PC-3 (cell line): Measurements from ENCODE around the gene DERA.

ENCODE experiments used
- CTCF ChIP-seq: fragments of 300-600 bp; sonication (generic); conservative IDR thresholded peaks from 2 replicates; pipeline ENCODE4 v1.5.1; 2017; ENCODE audit warnings: antibody characterized with exemption, low read depth, mild to moderate bottlenecking, low read length
- EZH2 ChIP-seq: fragments of 300-600 bp; sonication (generic); IDR thresholded peaks from one replicate; pipeline ENCODE4 v1.6.1; 2017; ENCODE audit warnings: antibody characterized with exemption, mild to moderate bottlenecking, low read length; ENCODE audit not compliant: unreplicated experiment

- TF ChIP-seq EZH2, result no peak
- no peak for TF ChIP-seq CTCF
Measured at GRCh38 chr12:16086942-16087341, 175.8 kb downstream of the DERA start.
